Kidney (tissue), 14 donors: ENCODE data around the gene EIF3F. TPM values are rescaled to one million over a fixed set of nuclear protein-coding genes. Genes with fewer than 3 reads are reported as not detected.

Experiments used
- DNase-seq, 5 donors: peaks; one replicate each; pipeline ENCODE4 v3.0.0-alpha.2; 2013 to 2020
- FAIRE-seq: peaks from 2 replicates; lab custom pipeline; 2012; peaks lifted over from hg19 to GRCh38; lab: Jason Lieb, UNC
- H3K27ac ChIP-seq, 2 donors: one replicate each; pipeline ENCODE4 v1.7.0; 2013; ENCODE audit warnings: low read depth in 2 of 2, low read length in 2 of 2, inconsistent platforms in 1 of 2
- H3K27me3 ChIP-seq: one replicate; pipeline ENCODE4 v1.7.1; 2013; ENCODE audit warnings: low read length, inconsistent platforms; ENCODE audit not compliant: control insufficient read depth, insufficient read depth
- H3K36me3 ChIP-seq, 3 donors: one replicate each; pipeline versions ENCODE4 v1.7.0 to v1.7.1; 2013; ENCODE audit warnings: low read length in 3 of 3, control low read depth in 1 of 3, inconsistent platforms in 1 of 3; ENCODE audit not compliant: insufficient read depth in 3 of 3, control insufficient read depth in 2 of 3
- H3K4me1 ChIP-seq, 3 donors: one replicate each; pipeline versions ENCODE4 v1.7.0 to v1.7.1; 2013; ENCODE audit warnings: low read length in 3 of 3, inconsistent platforms in 1 of 3, low read depth in 1 of 3; ENCODE audit not compliant: control insufficient read depth in 2 of 3, insufficient read depth in 2 of 3
- H3K4me3 ChIP-seq, 3 donors: one replicate each; pipeline versions ENCODE4 v1.7.0 to v1.8.1; 2013; ENCODE audit warnings: low read length in 3 of 3, control low read depth in 1 of 3, inconsistent platforms in 1 of 3
- H3K9ac ChIP-seq, 3 donors: one replicate each; pipeline versions ENCODE4 v1.7.0 to v1.7.1; 2013; ENCODE audit warnings: low read length in 3 of 3, control low read depth in 1 of 3, inconsistent platforms in 1 of 3
- H3K9me3 ChIP-seq, 3 donors: one replicate each; pipeline versions ENCODE4 v1.7.0 to v1.7.1; 2013; ENCODE audit warnings: low read length in 3 of 3, control low read depth in 1 of 3, inconsistent platforms in 1 of 3; ENCODE audit not compliant: control insufficient read depth in 2 of 3, insufficient read depth in 1 of 3
- CTCF ChIP-seq: IDR thresholded peaks from 3 replicates; pipeline ENCODE4 v1.5.1; 2012; ENCODE audit warnings: mild to moderate bottlenecking, moderate library complexity, borderline replicate concordance; ENCODE audit not compliant: insufficient read depth; ENCODE audit errors: extremely low read depth
- intact Hi-C: fragments of 100-400 bp; cut with DNase I; formaldehyde crosslinking; loops from one replicate; pipeline ENCODE4 v1.11.1; 2022
- polyA plus RNA-seq: library from polyadenylated mRNA; stranded (reverse); fragments of 350-450 nt; fragmentation: Illumina TruSeq; extraction: RNeasy Lipid Tissue Mini Kit (QIAGEN cat#74804); gene quantifications from one replicate; pipeline ENCODE4 v1.2.3, GENCODE V29; 2014; ENCODE audit warnings: low read depth, low replicate concordance; ENCODE audit not compliant: insufficient read depth
- total RNA-seq: library from RNA; stranded (reverse); fragmentation: NEBNext Ultra II Directional; extraction: Animal tissue kit (Norgen Biotek cat#: 25700); gene quantifications from one replicate; pipeline ENCODE4 v1.2.1, GENCODE V29; 2021
- donor health status: control.
- donor health status: control.
- donor health status: control.
- donor health status: control.
- donor health status: control.
- donor health status: DM: yes; HTN: yes; CAD: no.
- donor health status: Normal renal cell carcinoma (clear cell type).

The EIF3F gene
- total and polyA plus RNA-seq, 2 donors from 2014 or later, result 174 to 218 TPM

DNA sequence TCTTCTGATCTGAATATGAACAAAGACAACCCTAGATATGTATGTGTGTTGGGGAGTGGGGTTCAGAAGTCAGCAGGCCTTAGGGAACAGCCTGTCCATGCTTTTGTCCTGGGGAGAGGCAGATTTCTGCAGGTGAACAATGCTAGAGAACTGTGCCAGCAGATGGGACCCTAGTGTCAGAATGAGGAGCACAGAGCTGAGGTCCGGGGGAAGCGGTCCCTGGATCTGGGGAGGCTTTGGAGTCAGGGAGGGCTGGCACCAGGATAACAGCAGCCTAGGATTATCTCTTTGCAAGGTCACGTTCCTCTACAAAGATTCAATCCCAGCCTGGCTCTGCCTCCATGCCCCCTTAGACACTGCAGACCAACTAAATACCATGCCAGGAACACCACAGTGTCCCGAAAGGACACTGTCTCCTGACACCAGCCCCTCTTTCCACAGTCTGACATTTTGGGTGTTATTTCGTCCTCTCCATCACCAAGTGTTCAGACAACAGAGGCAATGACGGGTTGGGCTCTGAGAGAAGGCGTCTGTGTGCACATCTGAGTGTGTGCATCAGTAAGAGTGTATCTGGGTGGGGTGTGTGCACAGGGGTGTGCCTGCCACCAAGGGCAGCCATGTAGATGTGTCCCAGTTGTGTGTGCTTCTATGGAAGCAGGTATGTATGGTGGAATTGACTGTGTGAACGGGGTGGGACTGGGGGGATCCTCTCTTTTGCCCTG, 43.5 kb downstream of the EIF3F start:
- H3K9me3 ChIP-seq, result no peaks in the 10 kb centered on the region
- H3K27ac ChIP-seq, result no peak overlapping the region
- DNase-seq (no peak), FAIRE-seq (no peak)
- TF ChIP-seq CTCF, result no peak
- H3K9ac ChIP-seq, result no peak overlapping the region
- intact Hi-C loops, result loop anchor here (10.0 kb wide), 1 partner anchor 64 kb away; no protein-coding TSS in a partner anchor
- H3K36me3 ChIP-seq, result no peaks in the 10 kb centered on the region
- peaks cover 0 to 9% (median 2%) of the 10 kb centered on the region in 3 donors for H3K4me1 ChIP-seq
- H3K27me3 ChIP-seq, result no peaks in the 10 kb centered on the region
- H3K4me3 ChIP-seq, result no peak overlapping the region

DNA sequence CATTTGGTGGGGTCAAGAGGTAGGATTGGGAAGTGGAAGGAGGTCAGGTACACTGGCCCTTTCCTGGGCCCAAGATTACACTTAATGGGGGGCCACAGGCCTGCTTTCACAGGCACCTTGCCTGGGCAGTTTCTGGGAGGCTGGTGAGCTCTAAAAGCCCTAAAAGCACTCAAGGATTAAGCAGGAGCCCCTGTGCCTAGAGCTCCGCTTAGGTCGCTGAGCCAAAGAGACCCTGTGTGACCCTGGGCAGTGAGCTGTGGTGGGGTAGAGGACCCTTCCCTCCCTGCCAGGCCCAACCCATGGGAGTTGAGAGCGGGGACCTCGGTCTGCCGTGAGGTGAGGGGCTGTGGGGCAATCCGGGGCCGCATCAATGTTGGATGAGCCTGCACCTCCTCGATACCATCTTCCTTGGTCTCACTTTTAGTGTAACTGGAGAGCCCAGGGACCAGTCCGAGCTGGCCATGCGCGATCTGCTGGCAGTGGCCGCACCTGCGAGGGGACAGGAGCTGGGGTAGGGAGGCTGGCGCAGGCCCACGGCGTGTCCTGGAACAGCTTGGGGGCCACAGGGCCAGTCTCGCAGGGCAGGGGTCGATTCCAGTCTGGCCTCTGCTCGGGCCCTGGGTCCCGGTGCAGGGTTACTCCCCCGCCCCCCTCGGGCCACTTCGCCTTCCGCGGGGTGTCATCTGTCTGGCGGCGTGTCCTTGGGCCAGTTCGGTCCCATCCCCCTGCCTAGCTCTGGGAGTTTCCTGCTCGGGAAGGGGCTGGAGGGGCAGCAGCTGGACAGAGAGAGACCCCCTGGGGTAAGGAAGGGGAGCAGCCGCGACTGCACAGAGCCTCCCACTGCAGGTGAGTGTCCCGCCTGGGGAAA, 44.3 kb downstream of the EIF3F start:
- H3K36me3 ChIP-seq, result no peaks in the 10 kb centered on the region
- no peak for FAIRE-seq
- H3K4me1 ChIP-seq, result peaks cover 0 to 9% (median 3%) of the 10 kb centered on the region in 3 donors
- H3K9me3 ChIP-seq, result no peaks in the 10 kb centered on the region
- no peaks in the 10 kb centered on the region for H3K27me3 ChIP-seq
- TF ChIP-seq CTCF, result no peak
- intact Hi-C loops, result loop anchor here (10.0 kb wide), 1 partner anchor 63 kb away; no protein-coding TSS in a partner anchor
- H3K9ac ChIP-seq, result no peak overlapping the region
- H3K4me3 ChIP-seq, result no peak overlapping the region
- no peak overlapping the region for H3K27ac ChIP-seq
- no peak for DNase-seq

DNA sequence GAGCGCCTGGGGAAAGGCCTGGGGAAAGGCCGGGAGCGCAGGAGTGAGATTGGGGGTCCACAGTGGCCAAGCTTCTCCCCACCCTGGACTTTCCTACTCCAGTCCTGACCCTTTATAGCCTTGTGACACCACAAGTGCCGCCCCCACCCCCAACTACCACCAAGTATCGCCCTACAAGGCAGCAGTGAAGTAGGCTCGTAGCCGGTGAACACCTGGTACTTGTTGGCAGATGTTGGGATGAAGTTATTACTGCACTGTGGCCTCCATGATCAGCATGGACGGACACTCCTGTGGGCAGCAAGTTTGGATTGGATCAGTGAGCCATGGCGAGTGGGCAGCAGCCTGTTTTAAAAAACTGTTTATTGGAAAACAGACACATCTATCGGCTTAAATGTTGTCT, 45.0 kb downstream of the EIF3F start:
- no peaks in the 10 kb centered on the region for H3K27me3 ChIP-seq
- no peak overlapping the region for H3K4me3 ChIP-seq
- no peak overlapping the region for H3K27ac ChIP-seq
- H3K9me3 ChIP-seq, result no peaks in the 10 kb centered on the region
- FAIRE-seq, result no peak
- H3K9ac ChIP-seq, result no peak overlapping the region
- DNase-seq, result no peak
- no peaks in the 10 kb centered on the region for H3K36me3 ChIP-seq
- intact Hi-C loops, result loop anchor here (10.0 kb wide), 1 partner anchor 63 kb away; no protein-coding TSS in a partner anchor
- no peak for TF ChIP-seq CTCF
- H3K4me1 ChIP-seq, result peaks cover 0 to 9% (median 3%) of the 10 kb centered on the region in 3 donors
